Endothelial cell of umbilical vein (primary cell): Measurements from ENCODE around the gene RBM17. TPM values are rescaled to one million over a fixed set of nuclear protein-coding genes. Genes with fewer than 3 reads are reported as not detected.

Experiments
- BruUV-seq: library from RNA; stranded (reverse); fragments of 400-500 nt; replicated peaks from 2 replicates; lab custom pipeline; 2021; lab: Mats Ljungman, UMichigan
- CTCF ChIA-PET: fragments of 300-600, 350-600 bp; sonication (Branson Sonifier 250); formaldehyde crosslinking; loops from one replicate; lab custom pipeline; 2021; ENCODE audit warnings: antibody characterized with exemption, inconsistent platforms; lab: Charles Lee
- POLR2A ChIA-PET: fragments of 300-600, 350-600 bp; sonication (Branson Sonifier 250); formaldehyde crosslinking; loops from one replicate; lab custom pipeline; 2021; ENCODE audit warnings: antibody characterized with exemption, inconsistent platforms; lab: Charles Lee
- DNase-seq: peaks from one replicate; pipeline ENCODE4 v3.0.0-alpha.2; 2011; ENCODE audit warnings: low read depth, low spot score
- FAIRE-seq: peaks from 2 replicates; lab custom pipeline; 2011; peaks lifted over from hg19 to GRCh38; lab: Jason Lieb, UNC
- H2AFZ ChIP-seq: 2 replicates; pipeline ENCODE4 v1.6.0; 2012; ENCODE audit warnings: low read depth, low read length, control low read depth, inconsistent platforms
- H3K27ac ChIP-seq: 2 replicates; pipeline ENCODE4 v1.5.1; 2011; ENCODE audit warnings: low read depth, mild to moderate bottlenecking, control low read depth, low read length, moderate library complexity; ENCODE audit not compliant: insufficient read depth
- H3K27me3 ChIP-seq, 2 experiments: 2 replicates each; pipeline versions ENCODE4 v1.6.0 to v1.6.1; 2011; ENCODE audit warnings: low read length in 2 of 2, mixed read lengths in 1 of 2; ENCODE audit not compliant: control insufficient read depth in 2 of 2, insufficient read depth in 2 of 2
- H3K36me3 ChIP-seq, 2 experiments: 2 replicates in 1 of 2; 3 replicates in 1 of 2; pipeline ENCODE4 v1.5.1; 2011; ENCODE audit warnings: low read length in 2 of 2, mild to moderate bottlenecking in 1 of 2, moderate library complexity in 1 of 2; ENCODE audit not compliant: control insufficient read depth in 2 of 2, insufficient read depth in 2 of 2; ENCODE audit errors: extremely low read depth in 1 of 2
- H3K4me1 ChIP-seq: 3 replicates; pipeline ENCODE4 v1.5.1; 2011; ENCODE audit warnings: mild to moderate bottlenecking, low read length; ENCODE audit not compliant: control insufficient read depth, insufficient read depth; ENCODE audit errors: extremely low read depth
- H3K4me2 ChIP-seq: 2 replicates; pipeline ENCODE4 v1.6.1; 2011; ENCODE audit warnings: low read length, control low read depth, mixed read lengths; ENCODE audit not compliant: insufficient read depth
- H3K4me3 ChIP-seq, 3 experiments: fragments of 200-600 bp in 1 of 3; sonication (generic), shearing (Covaris generic) in 1 of 3; replicated peaks in 1 of 3; 2 replicates each; pipeline ENCODE4 v1.5.1; 2011 to 2016; ENCODE audit warnings: control low read depth in 3 of 3, low read length in 3 of 3, mild to moderate bottlenecking in 2 of 3, inconsistent platforms in 1 of 3, low read depth in 1 of 3, moderate library complexity in 1 of 3; ENCODE audit not compliant: insufficient read depth in 1 of 3
- H3K79me2 ChIP-seq: 2 replicates; pipeline ENCODE4 v1.6.0; 2012; ENCODE audit warnings: low read length, inconsistent platforms; ENCODE audit not compliant: control insufficient read depth, insufficient read depth
- H3K9ac ChIP-seq: replicated peaks from 2 replicates; pipeline ENCODE3; 2011; ENCODE audit warnings: low read length, control low read depth; ENCODE audit not compliant: insufficient read depth; ENCODE audit errors: extremely low read depth
- H3K9me1 ChIP-seq: replicated peaks from 3 replicates; pipeline ENCODE4 v1.6.0; 2011; ENCODE audit warnings: mild to moderate bottlenecking, low read length; ENCODE audit not compliant: control insufficient read depth, insufficient read depth; ENCODE audit errors: extremely low read depth
- H3K9me3 ChIP-seq: replicated peaks from 2 replicates; pipeline ENCODE4 v1.5.1; 2012; ENCODE audit warnings: low read length, inconsistent platforms; ENCODE audit not compliant: control insufficient read depth, insufficient read depth
- H4K20me1 ChIP-seq: replicated peaks from 2 replicates; pipeline ENCODE3; 2011; ENCODE audit warnings: mild to moderate bottlenecking, low read length; ENCODE audit not compliant: control insufficient read depth, insufficient read depth; ENCODE audit errors: extremely low read depth
- FOS ChIP-seq: IDR thresholded peaks from 2 replicates; pipeline ENCODE4 v1.6.1; 2011; ENCODE audit warnings: mild to moderate bottlenecking, low read length, moderate library complexity, borderline replicate concordance; ENCODE audit not compliant: insufficient read depth
- JUN ChIP-seq: IDR thresholded peaks from 2 replicates; pipeline ENCODE4 v1.6.1; 2011; ENCODE audit warnings: borderline replicate concordance, low read depth; ENCODE audit not compliant: insufficient read length, insufficient read depth
- dilution Hi-C: fragments of 300-500 bp; cut with MboI; formaldehyde crosslinking; loops from one replicate; pipeline ENCODE4 v1.15.0; 2019; ENCODE audit warnings: low sequenced_read_pairs; ENCODE audit not compliant: extremely low pct_ligation_motif_present
- intact Hi-C: fragments of 100-400 bp; cut with micrococcal nuclease; formaldehyde crosslinking; loops from one replicate; pipeline ENCODE4 v1.10.0; 2022
- polyA plus RNA-seq, 4 experiments: library from polyadenylated mRNA; depleted of rRNA in 3 of 4; stranded (reverse) in 3 of 4; unstranded in 1 of 4; fragments of >200 nt; gene quantifications; 2 replicates each; pipeline versions ENCODE4 v1.2.1 to v1.2.3, GENCODE V29; 2011 to 2012; ENCODE audit warnings: missing spikeins in 1 of 4
- total RNA-seq: library from RNA; stranded (reverse); gene quantifications from 2 replicates; pipeline ENCODE4 v1.2.3, GENCODE V29; 2021

Gene RBM17
- total and polyA plus RNA-seq, 2 donors (not counting 3 experiments of a cell fraction or from before 2014, with no cell fraction given) = 23.1 to 148 TPM

DNA sequence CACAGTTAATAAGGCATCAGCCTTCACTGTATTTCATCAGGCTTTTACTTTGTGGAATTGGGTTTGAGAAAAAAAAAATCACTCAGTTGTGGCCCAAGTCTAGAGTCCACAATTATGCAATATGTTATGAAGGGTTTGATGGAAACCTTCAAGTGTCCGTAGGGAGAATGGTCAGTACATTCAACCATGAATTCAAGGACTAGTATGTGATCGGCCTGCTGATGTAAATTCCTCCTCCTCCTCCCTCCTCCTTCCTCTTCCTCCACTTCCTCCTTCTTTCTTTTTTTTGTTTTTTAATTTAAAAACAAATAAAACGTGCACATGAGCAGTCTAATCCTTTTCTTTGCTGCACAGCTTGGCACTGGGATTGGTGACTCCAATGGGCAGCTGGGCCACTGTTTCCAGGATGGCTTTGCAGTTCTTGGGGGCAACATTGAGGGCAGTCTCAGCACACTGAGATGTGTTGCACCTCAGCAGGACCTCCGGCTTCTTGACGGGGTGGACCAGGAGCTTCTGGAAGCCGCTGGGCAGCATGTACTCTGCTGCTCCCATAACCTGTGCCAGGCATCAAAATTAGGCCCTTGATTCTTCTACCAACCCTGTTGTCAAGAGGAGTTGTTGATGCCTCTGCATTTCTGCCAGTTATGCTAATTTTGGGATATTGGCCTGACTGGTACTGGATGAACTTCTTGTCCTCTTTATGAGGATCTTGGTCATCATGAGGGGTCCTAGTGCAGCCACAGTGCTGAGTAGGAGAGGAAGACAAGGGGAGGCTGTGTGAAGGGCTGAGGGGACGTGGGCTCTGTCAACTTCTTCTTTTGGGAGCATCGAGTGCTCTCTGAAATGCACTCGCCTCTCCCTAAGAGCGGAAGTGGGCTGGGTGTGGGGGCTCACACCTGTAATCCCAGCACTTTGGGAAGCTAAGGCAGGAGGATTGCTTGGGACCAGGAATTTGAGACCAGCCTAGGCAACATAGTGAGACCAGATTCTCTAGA lies 17.4 kb upstream of the RBM17 start:
- CTCF ChIA-PET = no interaction called here
- intact Hi-C loops = no loop called here

DNA sequence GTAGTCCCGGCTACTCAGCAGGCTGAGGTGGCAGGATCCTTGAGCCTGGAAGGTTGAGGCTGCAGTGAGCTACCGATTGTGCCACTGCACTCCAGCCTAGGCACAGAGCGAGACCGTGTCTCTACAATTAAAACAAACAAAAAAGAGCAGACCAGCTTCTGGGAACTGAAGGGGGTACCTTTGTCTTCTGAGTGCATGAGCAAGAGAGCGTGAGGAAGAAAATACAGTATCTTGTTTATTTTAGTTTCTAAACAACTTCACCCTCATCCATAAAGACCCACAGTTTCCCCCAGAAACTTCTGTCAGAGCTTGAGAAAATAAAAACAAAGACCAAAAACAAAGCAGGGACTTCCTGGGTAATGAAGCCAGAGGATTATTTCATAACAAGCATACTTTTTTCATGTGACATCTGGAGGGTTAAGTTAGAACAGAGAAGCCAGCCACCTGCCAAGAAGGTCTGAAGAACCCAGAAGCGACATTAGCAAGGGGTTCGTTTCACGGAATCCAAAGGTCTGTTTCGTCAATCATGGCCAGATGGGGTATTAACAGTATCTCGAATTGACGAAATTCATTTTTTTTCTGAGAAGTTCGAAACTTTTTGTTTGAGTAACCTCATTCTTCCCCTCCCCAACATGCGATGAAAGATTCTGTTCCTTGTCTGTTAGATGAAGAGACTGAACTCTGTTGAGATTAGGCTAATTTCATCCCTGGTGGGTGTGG lies 16.5 kb upstream of the RBM17 start:
- FAIRE-seq (no peak), DNase-seq (no peak)
- Histone ChIP-seq H3K4me2 (no peak overlapping the region), H3K9me1 (no peaks in the 10 kb centered on the region), H3K4me1 (no peaks in the 10 kb centered on the region), H3K9me3 (no peaks in the 10 kb centered on the region), H3K4me3 (no peak overlapping the region), H4K20me1 (no peaks in the 10 kb centered on the region), H2AFZ (no peak overlapping the region), H3K36me3 (no peaks in the 10 kb centered on the region), H3K79me2 (no peaks in the 10 kb centered on the region), H3K27ac (no peak overlapping the region), H3K27me3 (peaks cover 6 to 7% of the 10 kb centered on the region in 2 experiments), H3K9ac (no peak overlapping the region)
- POLR2A ChIA-PET = no interaction called here
- TF ChIP-seq FOS (no peak), JUN (no peak)
- intact Hi-C loops = no loop called here
- dilution Hi-C loops = no loop called here
- BruUV-seq = no TSS peak
- CTCF ChIA-PET = interaction anchor here (1.8 kb wide), 1 partner anchor 14 kb away, joined by 11 read pairs; no protein-coding TSS in a partner anchor

More for the DNA sequence above, 17.4 kb upstream of the RBM17 start:
- Histone ChIP-seq H4K20me1 (no peaks in the 10 kb centered on the region), H3K79me2 (no peaks in the 10 kb centered on the region), H3K27ac (no peak overlapping the region), H3K9me1 (no peaks in the 10 kb centered on the region), H3K9me3 (no peaks in the 10 kb centered on the region), H3K4me1 (no peaks in the 10 kb centered on the region), H3K27me3 (peaks cover 6% of the 10 kb centered on the region in 2 experiments), H3K4me2 (no peak overlapping the region), H3K9ac (no peak overlapping the region), H3K36me3 (no peaks in the 10 kb centered on the region), H3K4me3 (no peak overlapping the region), H2AFZ (no peak overlapping the region)
- FAIRE-seq (no peak), DNase-seq (no peak)
- dilution Hi-C loops = no loop called here
- POLR2A ChIA-PET = no interaction called here
- BruUV-seq = no TSS peak
- TF ChIP-seq JUN (no peak), FOS (no peak)
